GM20431 (cell line): ENCODE measurements around the gene LCE3D.
"Not testable (repeated sequence)": the region's sequence is repeated elsewhere in the genome, so short reads cannot be mapped to it uniquely, and the experiment has no call there.

Experiments used
- in situ Hi-C: fragments of 300-500 bp; cut with MseI, MboI; formaldehyde crosslinking; loops from one replicate; pipeline ENCODE4 v1.15.0; 2020; ENCODE audit warnings: low sequenced_read_pairs; ENCODE audit not compliant: unreplicated experiment

Gene LCE3D, protein sequence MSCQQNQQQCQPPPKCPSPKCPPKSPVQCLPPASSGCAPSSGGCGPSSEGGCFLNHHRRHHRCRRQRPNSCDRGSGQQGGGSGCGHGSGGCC

GRCh38 chr1:152580433-152580832 lies at the start of gene LCE3D:
LCE3D (minus strand) TSS chr1:152580516; CDS start chr1:152579936, 580 bp downstream.
- in situ Hi-C loops, result no loop called here

DNA sequence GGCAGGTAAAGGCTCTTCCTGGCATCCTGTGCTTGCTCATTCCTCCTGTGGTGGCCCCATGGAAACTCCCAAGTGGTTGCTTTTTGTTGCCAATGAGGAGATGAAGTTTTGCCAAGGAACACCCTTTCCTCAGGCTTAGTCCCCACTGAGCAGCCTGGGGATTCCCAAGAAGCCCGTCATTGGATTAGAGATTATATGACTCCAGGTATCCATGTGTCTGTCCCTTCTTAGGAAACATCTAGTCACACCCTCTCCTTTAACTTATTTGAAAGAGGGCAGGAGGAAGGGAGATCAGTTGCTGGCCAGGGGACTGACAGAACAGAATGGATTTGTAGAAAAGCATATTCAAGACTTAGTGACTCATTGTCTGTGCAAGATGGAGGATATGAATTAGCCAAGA lies 46.4 kb upstream of the LCE3D start:
- in situ Hi-C loops, result no loop called here

DNA sequence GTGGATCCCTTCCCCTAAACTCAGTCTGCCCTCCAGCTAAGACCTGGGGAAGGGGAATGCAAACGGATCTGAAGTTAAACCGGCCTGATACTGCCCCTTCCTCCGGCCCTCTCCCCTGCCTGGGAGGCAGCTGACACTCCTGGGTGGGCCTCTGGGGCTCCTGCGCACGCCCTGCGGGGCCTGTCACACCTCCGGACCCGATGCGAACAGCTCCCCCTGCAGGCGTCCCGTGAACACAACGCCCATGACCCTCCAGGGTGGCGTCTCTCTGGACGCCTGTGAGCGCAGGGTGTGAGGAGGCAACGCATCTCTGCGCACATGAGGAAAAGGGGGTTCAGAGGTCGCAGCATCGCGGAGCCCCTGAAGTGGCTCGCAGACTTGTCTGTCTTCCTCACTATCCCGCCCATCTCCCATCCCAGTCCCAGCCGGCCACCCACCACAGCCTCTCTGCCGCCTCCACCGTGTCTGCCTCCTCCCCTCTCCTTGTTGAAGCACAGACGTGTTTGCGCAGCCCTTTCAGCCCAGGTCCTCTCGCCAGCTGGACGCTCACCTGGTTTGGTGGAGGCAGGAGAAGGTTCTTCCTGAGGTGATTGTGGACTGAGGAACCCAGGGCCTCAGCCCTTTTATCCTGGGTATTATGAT lies 43.0 kb upstream of the LCE3D start:
- in situ Hi-C loops, result no loop called here

- in situ Hi-C loops, result no loop called here
Measured at GRCh38 chr1:152622803-152623202, 42.5 kb upstream of the LCE3D start, which contains the start of gene LCE3A. LCE3A (minus strand) TSS chr1:152623103; CDS start chr1:152623103, 0 bp downstream.

GRCh38 chr1:152621993-152622392 lies 41.7 kb upstream of the LCE3D start:
- in situ Hi-C loops, result no loop called here

DNA sequence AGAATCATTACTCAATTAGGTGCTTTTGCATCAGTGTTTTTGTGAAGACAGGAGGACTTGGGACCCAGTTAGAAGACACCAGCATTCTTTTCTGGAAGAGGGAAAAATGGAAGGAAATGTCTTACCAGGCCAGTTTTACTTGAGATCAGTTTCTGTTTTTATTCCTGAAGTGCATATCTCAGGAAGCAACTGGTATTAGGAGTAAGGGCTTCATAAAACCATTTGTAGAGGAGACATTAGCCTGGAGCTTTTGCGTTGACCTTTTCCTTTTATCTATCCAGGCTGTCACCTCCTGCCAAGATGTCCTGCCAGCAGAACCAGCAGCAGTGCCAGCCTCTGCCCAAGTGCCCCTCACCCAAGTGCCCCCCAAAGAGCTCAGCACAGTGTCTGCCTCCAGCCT lies 33.2 kb upstream of the LCE3D start, which contains the start of gene LCE3B:
LCE3B (plus strand) TSS at position 301 of the 400 bp plus-strand sequence; CDS start at position 301, 0 bp downstream.
- in situ Hi-C loops, result no loop called here

GRCh38 chr1:152599934-152600333 lies 19.6 kb upstream of the LCE3D start, which contains the start of gene LCE3C:
LCE3C (plus strand) TSS chr1:152600234; CDS start chr1:152600732, 498 bp downstream.
- in situ Hi-C loops, result no loop called here

DNA sequence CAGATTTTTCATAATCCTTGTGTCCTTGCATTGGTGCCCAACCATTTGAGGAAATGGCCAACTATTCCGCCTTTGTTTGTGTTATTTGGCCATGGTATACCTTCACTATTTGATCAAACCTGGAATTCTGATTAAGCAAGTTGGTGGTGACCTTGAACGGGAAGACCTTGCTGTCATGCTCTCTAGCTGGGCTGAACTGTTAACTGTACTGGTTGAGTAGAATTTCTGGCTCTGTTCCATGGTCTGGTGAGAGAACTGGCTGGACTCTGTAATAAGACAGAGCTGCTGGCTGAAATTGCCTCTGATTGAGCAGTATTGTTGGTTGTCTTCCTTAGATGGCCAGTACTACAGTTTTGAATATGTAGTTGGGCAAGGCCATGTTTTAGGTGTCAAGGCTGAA lies 16.7 kb upstream of the LCE3D start:
- in situ Hi-C loops, result no loop called here

DNA sequence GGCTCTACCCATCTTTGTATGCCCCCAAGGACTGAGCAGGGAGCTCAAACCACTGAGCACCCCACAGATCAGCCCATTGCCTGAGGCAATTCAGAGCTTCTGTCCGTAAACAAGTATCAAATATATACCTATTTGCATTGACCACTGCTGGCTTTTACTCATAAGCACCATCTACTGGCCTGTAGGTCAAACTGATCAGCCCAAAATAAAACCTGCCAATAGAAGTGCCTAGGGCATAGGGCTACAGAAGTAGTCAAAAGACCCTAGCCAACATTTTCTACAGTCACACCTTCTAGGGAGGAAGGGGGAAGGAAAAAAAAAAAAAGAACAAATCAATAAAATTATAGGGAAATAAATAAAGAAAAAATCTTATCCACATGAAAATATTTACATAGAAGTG lies 5.3 kb upstream of the LCE3D start:
- in situ Hi-C loops, result no loop called here

- in situ Hi-C loops, result no loop called here
Measured at GRCh38 chr1:152582647-152583046, 2.3 kb upstream of the LCE3D start.

- in situ Hi-C loops, result not testable (repeated sequence)
Measured at GRCh38 chr1:152579526-152579925, 790 bp downstream of the LCE3D start.

DNA sequence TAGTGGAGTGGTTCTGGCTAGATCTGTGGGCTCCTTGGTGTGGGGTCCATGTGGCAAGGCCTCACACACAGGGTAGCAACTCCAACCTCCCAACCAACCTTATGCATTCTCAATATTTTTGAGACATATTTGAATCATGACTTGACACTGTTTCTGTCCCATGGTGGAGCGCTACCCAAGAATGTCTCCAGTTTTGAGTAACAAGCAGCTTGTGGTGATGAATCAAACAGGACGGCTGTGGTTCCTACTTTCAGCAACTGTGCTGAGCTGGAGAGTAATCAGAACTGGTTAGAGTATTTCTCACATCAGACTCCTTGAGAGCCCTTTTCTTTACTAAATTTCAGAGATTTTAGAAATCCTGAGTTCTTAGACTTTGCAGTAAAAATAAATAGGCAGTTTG lies 3.1 kb downstream of the LCE3D start:
- in situ Hi-C loops, result no loop called here

GRCh38 chr1:152566681-152567080 lies 13.6 kb downstream of the LCE3D start, which contains the start of gene LCE3E:
LCE3E (minus strand) TSS chr1:152566780; CDS start chr1:152566208, 572 bp downstream.
- in situ Hi-C loops, result no loop called here

GRCh38 chr1:152565535-152566215 lies 14.6 kb downstream of the LCE3D start:
- in situ Hi-C loops, result no loop called here

DNA sequence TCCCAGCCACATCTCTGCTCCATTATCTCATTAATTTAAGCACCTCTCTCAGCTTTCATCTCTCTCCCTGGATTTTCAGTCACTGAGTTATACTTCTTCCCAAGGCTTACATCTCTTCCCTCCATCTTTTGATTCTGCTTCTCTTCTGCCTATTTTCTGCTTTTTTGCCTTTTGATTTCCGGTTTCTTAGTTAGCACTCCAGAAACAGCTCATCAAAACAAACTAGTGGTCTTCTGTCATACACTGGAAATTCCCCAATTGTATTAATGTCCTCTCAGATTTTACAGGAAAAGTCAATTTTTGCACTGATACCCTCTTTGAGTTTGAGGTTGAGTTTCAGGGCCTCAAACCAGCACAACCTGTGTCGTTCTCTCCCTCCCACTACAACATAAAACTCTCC lies 15.2 kb downstream of the LCE3D start:
- in situ Hi-C loops, result no loop called here

GRCh38 chr1:152548358-152548757 lies 32.0 kb downstream of the LCE3D start:
- in situ Hi-C loops, result not testable (repeated sequence)

DNA sequence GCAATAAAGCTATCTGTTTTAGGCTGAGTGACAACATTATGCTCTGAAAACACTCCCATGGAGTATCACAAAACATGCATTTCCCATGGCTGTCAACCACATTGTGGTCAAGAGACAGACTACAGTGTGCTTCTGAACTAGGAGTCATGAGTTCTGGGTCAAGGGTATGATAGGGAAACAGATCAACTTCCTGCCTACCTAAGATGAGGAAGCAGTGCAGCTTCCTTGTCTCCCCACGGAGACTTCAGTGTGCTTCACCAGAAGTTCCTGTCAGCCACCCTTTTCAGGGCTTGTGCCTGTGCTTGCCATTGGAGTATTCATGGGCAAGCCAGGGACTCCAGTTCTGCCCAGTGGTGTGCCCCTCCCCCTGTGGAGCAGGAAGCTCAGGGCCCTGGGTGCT lies 33.6 kb downstream of the LCE3D start:
- in situ Hi-C loops, result no loop called here

DNA sequence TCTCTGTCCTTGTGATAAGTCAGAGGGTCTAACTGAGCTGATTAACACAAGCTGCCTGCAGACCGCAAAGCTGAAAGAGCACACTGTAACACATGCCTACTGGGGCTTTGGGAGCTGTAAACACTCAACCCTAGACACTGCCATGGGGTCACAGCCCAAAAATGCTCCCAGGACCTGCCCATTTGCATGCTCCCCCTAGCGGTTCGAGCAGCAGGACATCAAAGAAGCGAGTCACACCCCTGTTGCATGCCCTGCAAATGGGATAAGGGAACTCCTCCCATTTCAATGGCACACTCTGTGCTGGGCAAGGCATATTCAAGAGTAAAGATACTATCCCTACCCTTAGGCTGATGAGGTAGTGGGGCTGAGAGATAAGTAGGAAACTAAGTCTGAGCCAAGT lies 36.5 kb downstream of the LCE3D start:
- in situ Hi-C loops, result no loop called here

DNA sequence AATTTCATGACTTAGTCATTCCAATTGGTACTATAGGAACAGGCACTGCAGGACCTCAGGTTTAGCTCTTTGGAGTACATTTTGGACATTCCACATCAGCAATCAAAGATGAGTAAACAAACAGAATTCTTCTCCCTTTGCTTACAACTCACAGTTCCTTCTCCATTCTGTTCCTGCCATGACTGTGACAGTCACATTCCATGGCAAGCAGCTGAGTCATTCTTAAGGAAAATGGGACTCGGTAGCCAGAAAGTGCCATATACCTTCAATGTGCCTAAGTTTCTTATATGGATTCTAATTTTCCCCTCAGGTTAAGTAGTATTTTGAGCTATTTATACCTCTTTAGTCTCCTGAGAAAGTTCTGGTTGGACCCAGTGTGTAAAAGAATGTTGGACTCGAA lies 40.4 kb downstream of the LCE3D start:
- in situ Hi-C loops, result no loop called here

- in situ Hi-C loops, result no loop called here
Measured at GRCh38 chr1:152537496-152537895, 42.8 kb downstream of the LCE3D start.

DNA sequence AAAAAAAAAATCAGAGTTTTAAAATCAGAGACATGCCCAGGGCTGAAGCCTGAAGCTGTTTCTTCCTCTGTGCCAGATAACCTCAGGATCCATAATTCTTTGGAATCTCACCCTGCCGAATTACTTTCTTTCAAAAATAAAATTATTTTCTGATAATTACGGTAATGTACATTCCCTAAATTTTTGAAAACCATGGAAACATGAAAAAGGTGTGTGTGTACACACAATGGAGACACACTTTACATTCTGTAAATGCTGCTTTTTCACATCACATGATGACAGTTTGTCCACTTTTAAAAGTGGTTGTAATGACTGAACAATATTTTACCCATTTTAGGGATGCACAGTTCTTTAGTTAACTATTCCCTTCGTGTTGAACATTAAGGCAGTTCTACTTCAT lies 44.5 kb downstream of the LCE3D start:
- in situ Hi-C loops, result no loop called here
